Tibial artery (tissue), 4 donors: Measurements from ENCODE around the gene DLG1.

Experiments used
- DNase-seq, 2 donors: peaks; one replicate each; pipeline ENCODE4 v3.0.0-alpha.2; 2019
- H3K27ac ChIP-seq, 2 donors: fragments of 200-600 bp; sonication (generic) in 1 of 2; 1 replicate in 1 of 2; 2 replicates in 1 of 2; pipeline ENCODE4 v1.5.1; 2018 to 2019; ENCODE audit warnings: mild to moderate bottlenecking in 1 of 2
- H3K27me3 ChIP-seq, 2 donors: fragments of 200-600 bp; sonication (generic) in 1 of 2; one replicate each; pipeline versions ENCODE4 v1.5.1 to v1.6.0; 2016 to 2019
- H3K36me3 ChIP-seq, 3 donors: fragments of 200-600 bp; sonication (generic) in 2 of 3; one replicate each; pipeline ENCODE4 v1.5.1; 2016 to 2019; ENCODE audit warnings: mild to moderate bottlenecking in 2 of 3
- H3K4me1 ChIP-seq, 4 donors: fragments of 200-600 bp; sonication (generic) in 2 of 4; 1 replicate in 3 of 4; 2 replicates in 1 of 4; pipeline ENCODE4 v1.5.1; 2016 to 2019
- H3K4me3 ChIP-seq, 2 donors: fragments of 200-600 bp; sonication (generic) in 1 of 2; 1 replicate in 1 of 2; 2 replicates in 1 of 2; pipeline ENCODE4 v1.5.1; 2018 to 2019; ENCODE audit warnings: mild to moderate bottlenecking in 2 of 2
- H3K9me3 ChIP-seq, 3 donors: fragments of 200-600 bp; sonication (generic) in 1 of 3; one replicate each; pipeline ENCODE4 v1.5.1; 2016 to 2019
- intact Hi-C: fragments of 100-400 bp; cut with DNase I; formaldehyde crosslinking; loops from one replicate; pipeline ENCODE4 v1.15.0; 2023; ENCODE audit warnings: low total_unique reads
- TF ChIP-seq, protein P1 (sequence below), 2 experiments: fragments of 200-600 bp in 1 of 2; fragments of 450-650 bp in 1 of 2; IDR thresholded peaks; one replicate each; pipeline ENCODE4 v1.5.1; 2017 to 2019; ENCODE audit warnings: antibody characterized with exemption in 2 of 2, mild to moderate bottlenecking in 1 of 2, moderate library complexity in 1 of 2

Gene DLG1

DNA sequence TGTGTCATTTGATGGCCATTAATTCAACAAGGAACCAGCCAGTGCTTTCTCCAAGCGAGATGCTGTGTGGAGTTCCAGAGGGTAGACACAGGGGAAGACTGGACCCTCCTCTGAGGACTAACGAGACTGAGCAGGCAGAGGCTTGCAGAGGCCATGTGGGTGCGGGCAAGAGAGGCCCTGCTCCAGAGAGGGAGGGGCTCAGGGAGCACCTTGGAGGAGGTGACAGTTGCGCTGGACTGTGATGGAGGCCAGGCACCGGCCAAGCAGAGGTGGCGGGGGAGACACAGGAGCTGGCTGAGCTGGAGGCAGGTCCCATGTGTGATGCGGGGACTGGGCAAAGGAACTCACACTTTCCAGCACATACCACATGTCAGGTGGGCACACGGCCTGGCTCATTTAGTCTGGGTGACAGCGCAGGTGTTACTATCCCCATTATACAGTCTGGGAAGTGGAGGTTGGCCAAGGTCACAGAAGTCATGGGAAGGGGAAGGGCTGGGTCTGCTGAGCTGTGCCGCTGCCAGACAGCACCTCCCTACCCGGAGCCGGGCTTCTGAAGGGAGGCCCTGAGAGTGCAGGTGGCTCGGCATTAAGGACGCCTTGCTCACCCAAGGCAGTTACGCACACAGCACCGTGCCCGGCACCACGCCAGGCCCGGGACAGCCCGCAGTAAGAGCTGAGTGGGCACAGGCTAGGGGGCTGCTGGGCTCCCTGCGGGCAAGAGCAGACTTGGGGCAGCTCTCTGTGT lies 272.5 kb downstream of the DLG1 start:
- no peak overlapping the region for H3K4me3 ChIP-seq
- DNase-seq, result no peak
- no peak overlapping the region for H3K27ac ChIP-seq
- H3K4me1 ChIP-seq, result peaks cover 0 to 39% (median 17%) of the 10 kb centered on the region in 4 donors
- H3K9me3 ChIP-seq, result no peaks in the 10 kb centered on the region
- intact Hi-C loops, result no loop called here
- TF ChIP-seq, protein P1, sequence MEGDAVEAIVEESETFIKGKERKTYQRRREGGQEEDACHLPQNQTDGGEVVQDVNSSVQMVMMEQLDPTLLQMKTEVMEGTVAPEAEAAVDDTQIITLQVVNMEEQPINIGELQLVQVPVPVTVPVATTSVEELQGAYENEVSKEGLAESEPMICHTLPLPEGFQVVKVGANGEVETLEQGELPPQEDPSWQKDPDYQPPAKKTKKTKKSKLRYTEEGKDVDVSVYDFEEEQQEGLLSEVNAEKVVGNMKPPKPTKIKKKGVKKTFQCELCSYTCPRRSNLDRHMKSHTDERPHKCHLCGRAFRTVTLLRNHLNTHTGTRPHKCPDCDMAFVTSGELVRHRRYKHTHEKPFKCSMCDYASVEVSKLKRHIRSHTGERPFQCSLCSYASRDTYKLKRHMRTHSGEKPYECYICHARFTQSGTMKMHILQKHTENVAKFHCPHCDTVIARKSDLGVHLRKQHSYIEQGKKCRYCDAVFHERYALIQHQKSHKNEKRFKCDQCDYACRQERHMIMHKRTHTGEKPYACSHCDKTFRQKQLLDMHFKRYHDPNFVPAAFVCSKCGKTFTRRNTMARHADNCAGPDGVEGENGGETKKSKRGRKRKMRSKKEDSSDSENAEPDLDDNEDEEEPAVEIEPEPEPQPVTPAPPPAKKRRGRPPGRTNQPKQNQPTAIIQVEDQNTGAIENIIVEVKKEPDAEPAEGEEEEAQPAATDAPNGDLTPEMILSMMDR (IDR thresholded peaks at IDR 0.05), result no peak
- H3K36me3 ChIP-seq, result peaks cover 0 to 4% (median 0%) of the 10 kb centered on the region in 3 donors
- peaks cover 0 to 79% of the 10 kb centered on the region in 2 donors for H3K27me3 ChIP-seq

DNA sequence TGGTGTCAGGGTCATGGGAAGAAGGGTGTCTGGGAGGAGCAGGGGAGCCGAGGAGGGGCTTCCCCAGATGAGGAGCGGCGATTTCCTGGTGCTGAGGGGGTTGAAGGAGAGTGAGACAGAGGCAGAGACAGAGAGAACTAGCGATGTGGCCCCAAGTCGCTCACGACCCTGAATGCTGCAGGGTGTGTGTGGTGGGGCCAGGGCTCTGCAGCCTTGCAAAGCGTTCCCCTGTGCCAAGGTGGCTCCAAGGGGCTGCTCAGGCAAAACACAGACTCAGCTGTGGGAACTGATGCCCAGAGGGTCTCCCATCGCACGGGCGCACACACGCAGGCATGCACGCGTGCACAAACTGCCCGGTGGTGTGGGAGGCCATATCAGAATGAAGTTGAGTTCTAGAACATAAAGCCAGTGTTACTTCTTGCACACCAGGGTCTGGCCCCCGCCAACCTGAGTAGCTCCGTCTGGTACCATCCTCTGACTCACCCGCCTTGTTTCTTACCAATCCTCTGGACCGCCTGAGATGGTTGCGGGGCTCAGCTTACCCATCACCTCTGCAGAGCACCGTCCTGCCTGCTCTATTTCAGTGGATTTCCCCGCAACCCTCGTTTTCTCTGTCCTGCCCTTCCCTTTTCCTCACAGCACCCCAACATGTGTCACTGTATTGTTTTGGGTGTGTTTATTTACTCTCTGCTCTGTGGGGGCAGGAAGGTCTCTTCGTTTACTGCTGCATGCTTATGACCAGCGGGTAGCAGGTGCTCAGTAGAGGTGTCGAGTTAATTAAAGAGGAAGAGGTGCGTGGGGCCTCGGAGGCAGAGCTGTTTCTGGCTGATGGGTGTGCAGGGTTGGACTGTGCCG lies 273.3 kb downstream of the DLG1 start:
- TF ChIP-seq, protein P1 (IDR thresholded peaks at IDR 0.05), result no peak
- intact Hi-C loops, result no loop called here
- H3K36me3 ChIP-seq, result peaks cover 0 to 4% (median 0%) of the 10 kb centered on the region in 3 donors
- H3K27me3 ChIP-seq, result peaks cover 0 to 80% of the 10 kb centered on the region in 2 donors
- H3K4me1 ChIP-seq, result peaks cover 0 to 39% (median 16%) of the 10 kb centered on the region in 4 donors
- H3K27ac ChIP-seq, result no peak overlapping the region
- DNase-seq, result peak in 1 of 2 donors; percentile 28
- no peak overlapping the region for H3K4me3 ChIP-seq
- H3K9me3 ChIP-seq, result no peaks in the 10 kb centered on the region

DNA sequence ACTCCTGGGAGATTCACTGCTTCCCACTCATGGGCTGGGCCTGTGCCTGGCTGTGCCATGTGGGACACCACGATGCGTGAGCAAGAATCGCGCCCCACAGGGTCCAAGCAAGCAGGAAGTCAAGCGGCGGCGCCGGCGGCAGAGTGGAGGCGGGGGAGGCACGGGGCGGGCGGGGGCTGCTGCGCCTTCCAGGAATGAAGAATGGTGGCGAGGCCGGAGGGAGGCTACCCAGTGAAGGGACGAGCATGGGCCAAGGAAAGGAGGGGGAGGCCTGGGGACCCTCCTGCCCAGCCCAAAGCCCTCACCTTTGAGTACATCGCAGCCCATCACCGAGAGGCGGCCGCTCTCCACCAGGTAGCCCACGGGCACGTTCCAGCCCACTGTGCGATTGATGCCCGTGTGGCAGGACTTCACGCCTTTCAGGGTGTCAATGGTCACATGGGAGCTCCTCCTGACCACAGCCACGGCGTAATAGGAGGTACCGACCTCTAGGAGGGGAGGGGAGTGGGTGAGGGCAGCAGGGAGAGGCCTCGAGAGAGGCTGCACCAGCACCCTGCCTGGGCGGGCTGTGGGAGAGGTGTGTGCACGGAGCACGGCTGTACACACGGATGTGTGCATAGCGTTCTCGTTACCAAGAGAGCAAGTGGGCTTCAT lies 274.3 kb downstream of the DLG1 start:
- Histone ChIP-seq H3K27ac (no peak overlapping the region), H3K4me3 (no peak overlapping the region), H3K36me3 (peaks cover 0 to 4% (median 0%) of the 10 kb centered on the region in 3 donors), H3K9me3 (no peaks in the 10 kb centered on the region), H3K27me3 (peaks cover 0 to 72% of the 10 kb centered on the region in 2 donors), H3K4me1 (peaks cover 0 to 31% (median 8%) of the 10 kb centered on the region in 4 donors)
- intact Hi-C loops, result no loop called here
- TF ChIP-seq, protein P1 (IDR thresholded peaks at IDR 0.05), result no peak
- DNase-seq, result peak in 1 of 2 donors; percentile 56

DNA sequence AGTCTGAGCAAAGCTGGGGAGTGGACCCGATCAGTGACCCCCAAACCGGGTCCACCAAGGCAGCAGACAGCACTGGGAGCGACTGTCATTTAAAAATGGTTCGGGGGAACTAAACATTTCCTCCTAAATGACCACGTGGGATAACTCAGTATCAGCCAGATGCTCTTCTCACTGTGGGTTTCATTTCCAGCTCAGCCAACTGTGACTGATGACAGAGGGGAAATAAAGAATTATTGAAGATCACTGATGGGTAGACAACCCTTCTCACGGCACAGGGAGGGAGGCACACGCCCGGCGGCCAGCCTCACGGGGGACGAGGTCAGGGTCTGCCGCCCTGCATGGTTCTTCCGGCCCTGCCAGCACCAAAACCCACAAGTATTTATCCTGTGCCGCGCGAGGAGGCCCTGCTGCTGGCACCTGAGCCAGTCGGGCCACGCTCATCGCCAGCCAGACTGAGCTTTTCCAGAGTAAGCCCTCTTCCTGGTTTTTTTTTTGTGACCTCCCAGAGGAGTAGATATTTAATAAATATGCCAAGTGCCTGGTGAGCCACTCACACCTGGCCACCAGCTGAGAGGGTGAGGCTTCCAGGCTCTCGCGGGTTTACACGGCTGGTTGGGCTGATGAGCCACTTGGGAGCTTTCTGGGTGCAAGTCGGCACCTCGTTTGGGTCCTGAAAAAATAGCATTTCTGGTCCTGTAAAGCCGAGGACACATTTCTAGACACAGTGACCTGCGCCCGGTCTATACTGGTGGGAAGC lies 275.0 kb downstream of the DLG1 start:
- peaks cover 0 to 4% (median 0%) of the 10 kb centered on the region in 3 donors for H3K36me3 ChIP-seq
- intact Hi-C loops, result no loop called here
- TF ChIP-seq, protein P1 (IDR thresholded peaks at IDR 0.05), result no peak
- H3K27me3 ChIP-seq, result peaks cover 0 to 65% of the 10 kb centered on the region in 2 donors
- no peak overlapping the region for H3K4me3 ChIP-seq
- H3K4me1 ChIP-seq, result peaks cover 0 to 24% (median under 1%) of the 10 kb centered on the region in 4 donors
- DNase-seq, result no peak
- no peak overlapping the region for H3K27ac ChIP-seq
- no peaks in the 10 kb centered on the region for H3K9me3 ChIP-seq
